HG02840 (cell line): ENCODE results near the gene MTM1.

Experiments
- ATAC-seq: cut with Tn5 transposase; IDR thresholded peaks from one replicate; pipeline ENCODE4 v1.9.1; 2021; ENCODE audit warnings: mild to moderate bottlenecking, moderate library complexity, moderate number of reproducible peaks; ENCODE audit not compliant: unreplicated experiment, low FRiP score

MTM1 gene

GRCh38 chrX:150649096-150649870, 80.9 kb downstream of the MTM1 start:
- ATAC-seq: no peak

GRCh38 chrX:150651906-150652305, 83.5 kb downstream of the MTM1 start:
- no peak for ATAC-seq

- ATAC-seq: no peak
Measured at GRCh38 chrX:150655788-150656187, 87.4 kb downstream of the MTM1 start.

GRCh38 chrX:150663073-150663472, 94.7 kb downstream of the MTM1 start:
- ATAC-seq: no peak

GRCh38 chrX:150664290-150664689, 95.9 kb downstream of the MTM1 start:
- ATAC-seq: no peak

- ATAC-seq: no peak
Measured at GRCh38 chrX:150676221-150676620, 107.8 kb downstream of the MTM1 start.

GRCh38 chrX:150680974-150681373, 112.6 kb downstream of the MTM1 start:
- ATAC-seq: no peak

GRCh38 chrX:150683112-150683511, 114.7 kb downstream of the MTM1 start:
- ATAC-seq: no peak

GRCh38 chrX:150683536-150684146, 115.2 kb downstream of the MTM1 start:
- no peak for ATAC-seq

- ATAC-seq: no peak
Measured at GRCh38 chrX:150688911-150689451, 120.6 kb downstream of the MTM1 start.

GRCh38 chrX:150690126-150690525, 121.7 kb downstream of the MTM1 start:
- ATAC-seq: no peak

- no peak for ATAC-seq
Measured at GRCh38 chrX:150692296-150692695, 123.9 kb downstream of the MTM1 start.

- ATAC-seq: peak; percentile 50
Measured at GRCh38 chrX:150692831-150693724, 124.7 kb downstream of the MTM1 start, which contains the start of gene MTMR1. Gene MTMR1, plus strand, starts transcription at chrX:150693396. Its CDS starts 135 bp downstream, at chrX:150693531.

GRCh38 chrX:150693725-150694574, 125.5 kb downstream of the MTM1 start:
- ATAC-seq: peak; percentile 57

GRCh38 chrX:150694738-150695410, 126.5 kb downstream of the MTM1 start:
- ATAC-seq: no peak

- ATAC-seq: no peak
Measured at GRCh38 chrX:150696331-150696730, 127.9 kb downstream of the MTM1 start.

- ATAC-seq: no peak
Measured at GRCh38 chrX:150696866-150697265, 128.4 kb downstream of the MTM1 start.

GRCh38 chrX:150697641-150698040, 129.2 kb downstream of the MTM1 start:
- ATAC-seq: no peak

- no peak for ATAC-seq
Measured at GRCh38 chrX:150698981-150699380, 130.6 kb downstream of the MTM1 start.
